Stimulated activated CD4-positive, alpha-beta T cell treated with anti-CD3 and anti-CD28 coated beads, Interleukin-4, amount 100 ng/mL, for 4 hours (primary cell): ENCODE data around the gene BCDIN3D.
A peak's percentile ranks its signal among the peaks of the same experiment; 100 is the strongest.

Experiments used
- DNase-seq, 2 experiments: peaks; one replicate each; pipeline ENCODE4 v3.0.0-alpha.2; 2020

BCDIN3D gene

GRCh38 chr12:49854976-49855375, 12.1 kb upstream of the BCDIN3D start:
- no peak for DNase-seq

- no peak for DNase-seq
These were observed 10.8 kb upstream of the BCDIN3D start for GRCh38 chr12:49853671-49854070.

- DNase-seq: no peak
These were observed 4.3 kb upstream of the BCDIN3D start for GRCh38 chr12:49847161-49847560.

GRCh38 chr12:49846032-49846431, 3.1 kb upstream of the BCDIN3D start:
- no peak for DNase-seq

GRCh38 chr12:49843876-49844437, 1.1 kb upstream of the BCDIN3D start:
- no peak for DNase-seq

GRCh38 chr12:49843411-49843810, 505 bp upstream of the BCDIN3D start:
- DNase-seq: no peak

GRCh38 chr12:49838973-49839633, 3.8 kb downstream of the BCDIN3D start:
- DNase-seq: peak in 1 of 2 experiments; percentile 16

- DNase-seq: no peak
These were observed 10.0 kb downstream of the BCDIN3D start for GRCh38 chr12:49832836-49833421.

- no peak for DNase-seq
These were observed 11.2 kb downstream of the BCDIN3D start for GRCh38 chr12:49831717-49832116.

- peak; percentile 89 to 92 for DNase-seq
These were observed 14.5 kb downstream of the BCDIN3D start, which contains the start of gene NCKAP5L for GRCh38 chr12:49828133-49829091. TSS of gene NCKAP5L (minus strand) at chr12:49828413. CDS start at chr12:49804044, 24,369 bp downstream.

- peak; percentile 34 to 43 for DNase-seq
These were observed 15.4 kb downstream of the BCDIN3D start for GRCh38 chr12:49827401-49828099.

GRCh38 chr12:49827051-49827400, 15.9 kb downstream of the BCDIN3D start:
- DNase-seq: no peak

- no peak for DNase-seq
These were observed 16.9 kb downstream of the BCDIN3D start for GRCh38 chr12:49825971-49826421.

- no peak for DNase-seq
These were observed 17.4 kb downstream of the BCDIN3D start for GRCh38 chr12:49825360-49825970.

- DNase-seq: no peak
These were observed 18.0 kb downstream of the BCDIN3D start for GRCh38 chr12:49824895-49825294.

- no peak for DNase-seq
These were observed 18.5 kb downstream of the BCDIN3D start for GRCh38 chr12:49824416-49824815.

- no peak for DNase-seq
These were observed 19.0 kb downstream of the BCDIN3D start for GRCh38 chr12:49823951-49824350.

- no peak for DNase-seq
These were observed 19.6 kb downstream of the BCDIN3D start for GRCh38 chr12:49823350-49823749.

GRCh38 chr12:49821373-49822287, 21.3 kb downstream of the BCDIN3D start:
- no peak for DNase-seq

- no peak for DNase-seq
These were observed 23.1 kb downstream of the BCDIN3D start for GRCh38 chr12:49819786-49820185.
